DOHH2 (cell line): ENCODE results near the gene EPAS1.

Experiments
- H3F3A ChIP-seq: fragments of 200-600 bp; sonication (generic), shearing (Covaris generic); 2 replicates; pipeline ENCODE4 v1.6.0; 2016; ENCODE audit warnings: antibody characterized with exemption, mild to moderate bottlenecking; ENCODE audit not compliant: control insufficient read depth, insufficient read depth
- H3K27ac ChIP-seq: fragments of 200-600 bp; sonication (generic); 2 replicates; pipeline ENCODE4 v1.5.1; 2014; ENCODE audit warnings: low read depth, mild to moderate bottlenecking, low read length, moderate library complexity
- H3K27me3 ChIP-seq: fragments of 200-600 bp; sonication (generic); 2 replicates; pipeline ENCODE4 v1.6.1; 2014; ENCODE audit warnings: mild to moderate bottlenecking, low read length, mixed read lengths; ENCODE audit not compliant: control insufficient read depth
- H3K36me3 ChIP-seq: fragments of 200-600 bp; sonication (generic); 2 replicates; pipeline ENCODE4 v1.6.1; 2014; ENCODE audit warnings: mild to moderate bottlenecking, low read length, moderate library complexity, mixed read lengths; ENCODE audit not compliant: control insufficient read depth
- H3K4me1 ChIP-seq: fragments of 200-600 bp; sonication (generic); 2 replicates; pipeline ENCODE4 v1.6.1; 2014; ENCODE audit warnings: mild to moderate bottlenecking, low read length, mixed read lengths; ENCODE audit not compliant: control insufficient read depth
- H3K4me2 ChIP-seq: fragments of 200-600 bp; sonication (generic); 2 replicates; pipeline ENCODE4 v1.6.0; 2014; ENCODE audit warnings: mild to moderate bottlenecking, low read length, moderate library complexity
- H3K4me3 ChIP-seq: fragments of 200-600 bp; sonication (generic); 2 replicates; pipeline ENCODE4 v1.5.1; 2014; ENCODE audit warnings: mild to moderate bottlenecking, low read length, mixed read lengths
- H3K79me2 ChIP-seq: fragments of 200-600 bp; sonication (generic); 2 replicates; pipeline ENCODE4 v1.6.1; 2014; ENCODE audit warnings: mild to moderate bottlenecking, low read length, mixed read lengths; ENCODE audit not compliant: control insufficient read depth
- H3K9me2 ChIP-seq: fragments of 200-600 bp; sonication (generic); replicated peaks from 2 replicates; pipeline ENCODE4 v1.6.1; 2014; ENCODE audit warnings: mild to moderate bottlenecking, low read length, mixed read lengths; ENCODE audit not compliant: control insufficient read depth
- H3K9me3 ChIP-seq: fragments of 200-600 bp; sonication (generic); 2 replicates; pipeline ENCODE4 v1.6.1; 2014; ENCODE audit warnings: antibody characterized with exemption, low read length, mixed read lengths; ENCODE audit not compliant: control insufficient read depth, insufficient read depth
- H4K20me1 ChIP-seq: fragments of 200-600 bp; sonication (generic); 2 replicates; pipeline ENCODE4 v1.6.0; 2014; ENCODE audit warnings: low read depth, mild to moderate bottlenecking, antibody characterized with exemption, low read length, moderate library complexity; ENCODE audit not compliant: control insufficient read depth, insufficient read depth
- CTCF ChIP-seq: fragments of 200-600 bp; sonication (generic); IDR thresholded peaks from one replicate; pipeline ENCODE4 v1.5.1; 2014; ENCODE audit warnings: antibody characterized with exemption, mild to moderate bottlenecking, low read depth, low read length; ENCODE audit not compliant: poor library complexity, severe bottlenecking
- EZH2phosphoT487 ChIP-seq: fragments of 200-600 bp; sonication (generic); IDR thresholded peaks from 2 replicates; pipeline ENCODE4 v1.6.1; 2017; ENCODE audit warnings: borderline replicate concordance, mild to moderate bottlenecking, antibody characterized with exemption, low read length, moderate library complexity, mixed read lengths

EPAS1 gene

GRCh38 chr2:46311651-46312223 is 14.5 kb downstream of the EPAS1 start:
- no peaks in the 10 kb centered on the region for H4K20me1 ChIP-seq
- no peaks in the 10 kb centered on the region for H3K4me1 ChIP-seq
- H3K9me3 ChIP-seq: no peaks in the 10 kb centered on the region
- H3K4me3 ChIP-seq: no peak overlapping the region
- no peak overlapping the region for H3K4me2 ChIP-seq
- H3K79me2 ChIP-seq: no peaks in the 10 kb centered on the region
- H3K9me2 ChIP-seq: no peaks in the 10 kb centered on the region
- H3K27me3 ChIP-seq: peaks cover 9% of the 10 kb centered on the region; the same call in 1 of the 2 replicates
- no peak overlapping the region for H3K27ac ChIP-seq
- no peak for TF ChIP-seq CTCF
- no peak for TF ChIP-seq EZH2phosphoT487
- no peaks in the 10 kb centered on the region for H3F3A ChIP-seq
- H3K36me3 ChIP-seq: no peaks in the 10 kb centered on the region

GRCh38 chr2:46313063-46313462 is 15.9 kb downstream of the EPAS1 start:
- H4K20me1 ChIP-seq: no peaks in the 10 kb centered on the region
- no peaks in the 10 kb centered on the region for H3K36me3 ChIP-seq

DNA sequence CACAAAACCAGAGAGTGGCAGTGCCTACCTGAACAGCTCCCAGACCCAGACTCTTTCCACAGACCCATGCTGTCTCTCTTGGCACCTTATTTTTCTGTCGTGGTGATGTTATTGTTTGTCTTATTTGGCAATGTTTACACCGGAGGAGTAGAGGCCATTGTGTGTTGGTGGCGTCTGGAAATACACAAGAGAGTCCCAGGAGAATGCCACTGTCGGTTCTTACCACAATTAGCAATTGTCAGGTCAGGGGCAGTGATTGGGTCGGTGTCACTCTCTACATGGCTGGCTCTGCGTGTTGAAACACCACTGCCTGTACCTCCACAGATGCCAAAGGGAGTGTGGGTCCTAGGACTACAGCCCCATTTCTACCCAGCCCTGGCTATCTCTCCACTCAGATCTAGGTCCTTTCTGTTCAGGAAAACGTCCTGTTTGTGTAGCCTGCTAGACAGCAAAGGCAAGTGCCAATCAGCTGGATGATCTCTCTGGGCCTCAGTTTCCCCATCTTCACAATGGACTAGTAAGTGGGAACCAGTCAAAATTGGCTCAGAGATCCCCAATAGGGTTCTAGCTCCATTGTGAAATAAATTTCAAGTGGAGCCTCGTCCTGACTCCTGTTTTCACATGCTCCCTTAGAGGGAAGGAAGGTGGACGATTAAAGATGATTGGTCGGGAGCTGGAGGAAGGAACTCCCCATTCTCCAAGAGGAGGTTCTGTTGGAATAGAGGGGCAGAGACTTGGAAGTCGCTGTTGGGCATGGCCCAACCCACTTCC is 17.0 kb downstream of the EPAS1 start:
- peaks cover 12% of the 10 kb centered on the region for H3K27me3 ChIP-seq
- H3K9me3 ChIP-seq: no peaks in the 10 kb centered on the region
- TF ChIP-seq EZH2phosphoT487 (no peak), CTCF (no peak)
- no peaks in the 10 kb centered on the region for H3K79me2 ChIP-seq
- H3K36me3 ChIP-seq: no peaks in the 10 kb centered on the region
- no peak overlapping the region for H3K4me3 ChIP-seq
- H3K27ac ChIP-seq: no peak overlapping the region
- no peaks in the 10 kb centered on the region for H3F3A ChIP-seq
- no peaks in the 10 kb centered on the region for H4K20me1 ChIP-seq
- no peak overlapping the region for H3K4me2 ChIP-seq
- H3K9me2 ChIP-seq: no peaks in the 10 kb centered on the region
- H3K4me1 ChIP-seq: no peaks in the 10 kb centered on the region

More at GRCh38 chr2:46313063-46313462, 15.9 kb downstream of the EPAS1 start:
- Histone ChIP-seq H3F3A (no peaks in the 10 kb centered on the region), H3K27me3 (peaks cover 17% of the 10 kb centered on the region; the same call in 1 of the 2 replicates), H3K4me2 (no peak overlapping the region), H3K27ac (no peak overlapping the region), H3K9me3 (no peaks in the 10 kb centered on the region), H3K79me2 (no peaks in the 10 kb centered on the region), H3K9me2 (no peaks in the 10 kb centered on the region), H3K4me1 (no peaks in the 10 kb centered on the region), H3K4me3 (no peak overlapping the region)
- TF ChIP-seq CTCF: no peak
- no peak for TF ChIP-seq EZH2phosphoT487
